WTC11 (cell line): ENCODE data around the gene GDAP2. TPM values are rescaled to one million over a fixed set of nuclear protein-coding genes. Genes with fewer than 3 reads are reported as not detected.

Experiments used
- ATAC-seq: fragments of 200-7000 bp; cut with Tn5 transposase; 2 replicates; pipeline ENCODE4 v1.10.0; 2021; ENCODE audit warnings: mild to moderate bottlenecking, moderate library complexity
- CTCF ChIA-PET: fragments of 300-600 bp; sonication (Branson Sonifier 250); formaldehyde crosslinking; loops from one replicate; lab custom pipeline; 2021; ENCODE audit warnings: antibody characterized with exemption; lab: Charles Lee
- POLR2A ChIA-PET: fragments of 350-600 bp; sonication (Branson Sonifier 250); formaldehyde crosslinking; loops from one replicate; lab custom pipeline; 2021; ENCODE audit warnings: antibody characterized with exemption; lab: Charles Lee
- DNase-seq: peaks from one replicate; pipeline ENCODE4 v3.0.0; 2021; ENCODE audit warnings: low spot score
- H3K27ac Mint-ChIP-seq: 2 replicates; pipeline ENCODE4 v1.8.0; 2021; ENCODE audit warnings: mixed read lengths
- H3K27me3 Mint-ChIP-seq: 2 replicates; pipeline ENCODE4 v1.8.0; 2021; ENCODE audit warnings: low read depth, mild to moderate bottlenecking, moderate library complexity, mixed read lengths
- H3K36me3 Mint-ChIP-seq: 2 replicates; pipeline ENCODE4 v1.8.0; 2021; ENCODE audit warnings: mixed read lengths
- H3K4me1 Mint-ChIP-seq: 2 replicates; pipeline ENCODE4 v1.8.0; 2022; ENCODE audit warnings: mixed read lengths
- H3K4me3 Mint-ChIP-seq: 2 replicates; pipeline ENCODE4 v1.8.0; 2021; ENCODE audit warnings: mild to moderate bottlenecking, moderate library complexity, mixed read lengths
- H3K9me3 Mint-ChIP-seq: 2 replicates; pipeline ENCODE4 v1.8.0; 2021; ENCODE audit warnings: mixed read lengths
- CDX4 ChIP-seq: fragments of 250-450 bp; sonication (Bioruptor Pico); IDR thresholded peaks from 2 replicates; pipeline ENCODE4 v1.9.0; 2021; ENCODE audit warnings: moderate library complexity, mild to moderate bottlenecking, inconsistent platforms, borderline replicate concordance
- FOXK1 ChIP-seq: sonication (generic); formaldehyde crosslinking; IDR thresholded peaks from 2 replicates; pipeline ENCODE4 v1.8.0; 2022; ENCODE audit warnings: mild to moderate bottlenecking, moderate library complexity, missing genetic modification reagents
- FOXP1 ChIP-seq: sonication (generic); formaldehyde crosslinking; IDR thresholded peaks from 2 replicates; pipeline ENCODE4 v1.8.0; 2022; ENCODE audit warnings: missing genetic modification reagents, mild to moderate bottlenecking, moderate library complexity, borderline replicate concordance
- GRHL2 ChIP-seq: fragments of 250-450 bp; sonication (Bioruptor Pico); IDR thresholded peaks from 2 replicates; pipeline ENCODE4 v1.8.0; 2022; ENCODE audit warnings: mild to moderate bottlenecking, moderate library complexity; ENCODE audit not compliant: insufficient replicate concordance, severe bottlenecking
- JAZF1 ChIP-seq: fragments of 250-450 bp; sonication (Bioruptor Pico); IDR thresholded peaks from 2 replicates; pipeline ENCODE4 v1.9.0; 2021; ENCODE audit warnings: moderate library complexity, mild to moderate bottlenecking, inconsistent platforms
- JUN ChIP-seq: sonication (generic); formaldehyde crosslinking; IDR thresholded peaks from 2 replicates; pipeline ENCODE4 v1.8.0; 2023; ENCODE audit warnings: mild to moderate bottlenecking, missing genetic modification reagents
- NFE2L1 ChIP-seq: sonication (generic); formaldehyde crosslinking; IDR thresholded peaks from 2 replicates; pipeline ENCODE4 v1.8.1; 2023; ENCODE audit warnings: missing genetic modification reagents
- PREB ChIP-seq: sonication (generic); formaldehyde crosslinking; IDR thresholded peaks from 2 replicates; pipeline ENCODE4 v1.8.1; 2022; ENCODE audit warnings: mild to moderate bottlenecking, missing genetic modification reagents, moderate library complexity, borderline replicate concordance
- SMAD3 ChIP-seq: sonication (generic); formaldehyde crosslinking; IDR thresholded peaks from 2 replicates; pipeline ENCODE4 v1.8.0; 2022; ENCODE audit warnings: missing genetic modification reagents, mild to moderate bottlenecking, borderline replicate concordance
- SMAD4 ChIP-seq: sonication (generic); formaldehyde crosslinking; IDR thresholded peaks from 2 replicates; pipeline ENCODE4 v1.8.0; 2022; ENCODE audit warnings: mild to moderate bottlenecking, missing genetic modification reagents
- TEAD1 ChIP-seq: sonication (generic); formaldehyde crosslinking; IDR thresholded peaks from 2 replicates; pipeline ENCODE4 v1.8.0; 2022; ENCODE audit warnings: mild to moderate bottlenecking, missing genetic modification reagents
- TEAD4 ChIP-seq: sonication (generic); formaldehyde crosslinking; IDR thresholded peaks from 2 replicates; pipeline ENCODE4 v1.8.0; 2022; ENCODE audit warnings: mild to moderate bottlenecking, missing genetic modification reagents
- ZNF232 ChIP-seq: sonication (generic); formaldehyde crosslinking; IDR thresholded peaks from 2 replicates; pipeline ENCODE4 v1.8.0; 2022; ENCODE audit warnings: mild to moderate bottlenecking, missing genetic modification reagents
- ZNF263 ChIP-seq: sonication (generic); formaldehyde crosslinking; IDR thresholded peaks from 2 replicates; pipeline ENCODE4 v1.8.1; 2022; ENCODE audit warnings: low read depth, mild to moderate bottlenecking, moderate library complexity, missing genetic modification reagents
- ZNF281 ChIP-seq: sonication (generic); formaldehyde crosslinking; IDR thresholded peaks from 2 replicates; pipeline ENCODE4 v1.8.0; 2023; ENCODE audit warnings: mild to moderate bottlenecking, missing genetic modification reagents
- ZNF425 ChIP-seq: fragments of 250-450 bp; sonication (Bioruptor Pico); conservative IDR thresholded peaks from 2 replicates; pipeline ENCODE4 v1.9.0; 2021; ENCODE audit warnings: mild to moderate bottlenecking
- total RNA-seq: library from RNA; stranded (reverse); gene quantifications from 3 replicates; pipeline ENCODE4 v1.2.3, GENCODE V29; 2021

Gene GDAP2
- total RNA-seq, 1 experiment from 2014 or later, result 22.4 TPM

GRCh38 chr1:117838911-117839310 lies 90.5 kb downstream of the GDAP2 start (continued):
- no peak for TF ChIP-seq ZNF425 (CRISPR knock-in tag)
- TF ChIP-seq JUN, result no peak
- no peak for TF ChIP-seq ZNF232
- TF ChIP-seq NFE2L1 (CRISPR knock-in tag), result no peak
- TF ChIP-seq TEAD1 (CRISPR knock-in tag), result no peak
- no peak for TF ChIP-seq FOXP1 (CRISPR knock-in tag)
- no peak for TF ChIP-seq FOXK1 (CRISPR knock-in tag)

GRCh38 chr1:117836069-117836468 lies 93.4 kb downstream of the GDAP2 start:
- ChIA-PET POLR2A (no interaction called here), CTCF (interaction anchor here (0.7 kb wide), 1 partner anchor 21 kb away, joined by 3 read pairs; no protein-coding TSS in a partner anchor)
- H3K27ac Mint-ChIP-seq, result no peak overlapping the region
- DNase-seq (no peak), ATAC-seq (no peak)
- peaks cover 8% of the 10 kb centered on the region; the same call in 1 of the 2 replicates for H3K4me1 Mint-ChIP-seq
- H3K9me3 Mint-ChIP-seq, result no peaks in the 10 kb centered on the region
- no peak for TF ChIP-seq ZNF281 (CRISPR knock-in tag)
- no peak for TF ChIP-seq SMAD4
- TF ChIP-seq CDX4 (CRISPR knock-in tag), result no peak
- TF ChIP-seq ZNF232, result no peak
- TF ChIP-seq JAZF1, result no peak
- TF ChIP-seq SMAD3 (CRISPR knock-in tag), result no peak
- TF ChIP-seq ZNF425 (CRISPR knock-in tag), result no peak
- TF ChIP-seq ZNF263 (CRISPR knock-in tag), result no peak
- TF ChIP-seq TEAD4 (CRISPR knock-in tag), result no peak
- no peak for TF ChIP-seq PREB (CRISPR knock-in tag)
- no peak overlapping the region for H3K4me3 Mint-ChIP-seq
- H3K36me3 Mint-ChIP-seq, result no peaks in the 10 kb centered on the region
- H3K27me3 Mint-ChIP-seq, result no peaks in the 10 kb centered on the region

- Mint-ChIP-seq H3K27me3 (no peaks in the 10 kb centered on the region; the same call in 1 of the 2 replicates), H3K4me3 (no peak overlapping the region)
- TF ChIP-seq GRHL2 (CRISPR knock-in tag), result no peak
- TF ChIP-seq, all 79 proteins: peak for 0
- H3K9me3 Mint-ChIP-seq, result peaks cover 7% of the 10 kb centered on the region
- no peak for DNase-seq
- peaks cover 8% of the 10 kb centered on the region; the same call in 1 of the 2 replicates for H3K4me1 Mint-ChIP-seq
- H3K36me3 Mint-ChIP-seq, result peaks cover 5% of the 10 kb centered on the region; the same call in 1 of the 2 replicates
- ChIA-PET CTCF (no interaction called here), POLR2A (no interaction called here)
- H3K27ac Mint-ChIP-seq, result no peak overlapping the region
- no peak for ATAC-seq
These were observed 95.0 kb downstream of the GDAP2 start for GRCh38 chr1:117834416-117834815.
